ENCODE measurements around the gene TBX2.
"Not testable (repeated sequence)": the region's sequence is repeated elsewhere in the genome, so short reads cannot be mapped to it uniquely, and the experiment has no call there.

The TBX2 gene

DNA sequence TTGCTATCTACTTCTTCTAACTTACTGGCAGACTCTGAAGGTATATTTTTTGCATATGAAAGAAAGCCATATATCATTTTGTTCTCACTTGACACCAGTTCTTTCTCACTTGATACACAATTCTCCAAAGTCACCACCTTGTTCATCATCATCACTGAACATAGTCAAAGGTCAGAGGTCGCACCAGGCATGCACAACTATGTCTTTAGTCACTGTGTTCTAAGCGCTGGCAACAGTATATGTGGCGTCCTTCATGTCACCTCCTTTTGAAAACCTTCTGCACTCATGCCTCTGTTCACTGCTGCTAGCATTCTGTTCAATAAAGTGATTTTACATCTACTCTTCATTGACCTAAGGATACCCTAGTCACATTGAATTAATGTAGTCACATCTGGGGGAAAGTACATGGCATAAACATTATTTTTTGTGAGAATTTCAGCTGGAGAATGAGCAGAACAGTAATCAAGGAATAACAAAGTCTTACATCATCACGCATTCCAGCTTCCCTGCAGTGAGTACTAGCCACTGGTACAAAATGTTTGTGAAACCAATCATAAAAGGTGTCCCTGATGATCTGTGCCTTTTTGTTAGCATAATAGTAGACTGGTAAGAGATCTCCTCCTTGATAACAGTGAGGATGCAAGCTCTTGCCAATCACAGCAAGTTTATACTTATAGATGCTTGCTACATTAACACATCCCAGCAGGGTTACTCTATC, 32.1 kb downstream of the TBX2 start:
- DNase-seq (ENCODE audit: low read depth in 2 of 2), result no peak

- DNase-seq (ENCODE audit: low read depth in 2 of 2), result no peak
Measured at GRCh38 chr17:61436273-61436672, 36.6 kb downstream of the TBX2 start.

GRCh38 chr17:61436995-61437704, 37.5 kb downstream of the TBX2 start:
- DNase-seq (ENCODE audit: low read depth in 2 of 2), result no peak

DNA sequence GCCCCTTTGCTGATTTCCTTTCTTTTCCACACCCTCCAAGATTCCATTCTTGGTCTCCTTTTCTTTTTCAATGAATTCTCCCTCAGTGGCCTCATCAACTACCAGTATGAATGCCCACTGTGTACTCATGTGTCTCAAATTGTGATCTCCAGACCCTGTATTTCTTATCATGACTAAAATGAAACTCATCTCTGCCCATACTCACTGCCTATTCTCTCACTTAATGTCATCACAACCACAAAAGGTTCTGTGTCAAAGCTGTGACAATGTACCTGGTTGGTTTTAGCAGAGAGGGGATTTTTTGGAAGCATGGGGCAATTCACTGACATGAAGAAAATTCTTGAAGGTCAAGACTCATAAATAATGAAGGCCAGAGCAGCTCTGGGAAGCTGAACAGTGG, 41.1 kb downstream of the TBX2 start:
- no peak for DNase-seq (ENCODE audit: low read depth in 2 of 2)

DNA sequence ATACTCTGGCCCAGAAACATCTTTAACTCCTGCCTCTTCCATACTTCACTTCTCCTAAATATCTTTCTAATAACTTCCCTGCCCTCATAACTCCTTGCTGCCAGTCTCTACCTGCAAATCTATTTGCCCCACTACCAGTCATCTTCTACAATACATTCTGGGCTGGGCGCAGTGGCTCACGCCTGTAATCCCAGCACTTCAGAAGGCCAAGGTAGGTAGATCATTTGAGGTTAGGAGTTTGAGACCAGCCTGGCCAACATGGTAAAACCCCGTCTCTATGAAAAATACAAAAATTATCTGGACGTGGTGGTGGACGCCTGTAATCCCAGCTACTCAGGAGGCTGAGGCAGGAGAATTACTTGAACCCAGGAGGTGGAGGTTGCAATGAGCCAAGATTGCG, 41.9 kb downstream of the TBX2 start:
- not testable (repeated sequence) for DNase-seq (ENCODE audit: low read depth in 2 of 2)

DNA sequence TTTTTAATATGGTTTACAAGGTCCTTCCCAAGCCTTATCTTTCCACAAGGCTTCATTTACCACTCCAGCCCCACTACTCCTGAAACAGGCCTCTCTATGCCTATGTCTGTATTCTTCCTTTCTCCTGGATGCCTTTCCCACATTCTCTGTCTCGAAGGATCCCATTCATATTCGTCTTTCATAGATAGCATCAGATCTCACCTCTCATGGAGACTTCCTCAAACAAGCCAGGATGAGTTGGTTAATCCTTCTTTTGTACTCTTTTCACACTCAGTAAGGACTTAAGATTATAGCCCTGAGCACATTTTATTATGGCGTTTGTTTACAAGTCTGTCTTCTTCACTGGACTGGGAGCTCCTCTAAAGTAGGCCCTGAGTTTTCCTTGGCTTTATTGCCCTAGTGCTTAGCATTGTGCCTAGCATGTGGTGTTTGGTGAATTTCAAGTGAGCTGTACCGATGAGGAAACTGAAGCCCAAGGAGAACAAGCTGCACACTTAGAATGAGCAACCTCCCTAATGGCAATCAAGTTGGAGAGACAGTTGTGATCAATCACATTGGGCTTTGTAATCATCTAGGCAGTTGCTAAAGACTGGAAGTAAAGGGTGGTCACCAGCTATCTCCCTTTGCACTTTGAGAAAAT, 42.6 kb downstream of the TBX2 start:
- DNase-seq (ENCODE audit: low read depth in 2 of 2), result no peak

DNA sequence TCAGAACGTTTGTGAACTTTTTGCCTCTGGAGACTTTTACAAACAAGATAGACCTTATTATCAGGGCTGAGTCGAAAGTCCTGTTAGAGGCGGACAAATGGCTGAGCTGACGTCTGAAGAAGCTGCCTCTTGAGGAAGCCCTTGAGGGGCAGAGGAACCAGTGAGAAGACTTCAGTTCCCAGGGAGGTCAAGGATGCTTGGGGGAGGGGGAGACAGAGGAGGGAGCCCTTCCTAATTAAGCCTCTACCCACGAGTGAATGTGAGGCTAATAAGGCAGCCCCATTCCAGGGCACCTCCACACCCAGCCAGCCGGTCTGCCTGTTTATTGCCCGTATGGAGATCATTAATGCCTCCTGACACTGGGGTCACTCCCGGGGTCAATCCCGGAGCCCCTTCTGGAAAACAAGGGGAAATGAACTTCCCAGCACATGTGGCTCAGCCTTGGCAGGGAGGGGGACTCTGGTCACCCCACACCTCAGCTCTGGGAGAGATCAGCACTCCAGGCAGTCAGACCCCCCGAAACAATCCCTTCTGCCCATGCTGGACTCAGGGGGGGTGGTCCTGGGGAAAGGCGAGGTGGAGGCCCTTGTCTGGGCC, 43.3 kb downstream of the TBX2 start:
- no peak for DNase-seq (ENCODE audit: low read depth in 2 of 2)

DNA sequence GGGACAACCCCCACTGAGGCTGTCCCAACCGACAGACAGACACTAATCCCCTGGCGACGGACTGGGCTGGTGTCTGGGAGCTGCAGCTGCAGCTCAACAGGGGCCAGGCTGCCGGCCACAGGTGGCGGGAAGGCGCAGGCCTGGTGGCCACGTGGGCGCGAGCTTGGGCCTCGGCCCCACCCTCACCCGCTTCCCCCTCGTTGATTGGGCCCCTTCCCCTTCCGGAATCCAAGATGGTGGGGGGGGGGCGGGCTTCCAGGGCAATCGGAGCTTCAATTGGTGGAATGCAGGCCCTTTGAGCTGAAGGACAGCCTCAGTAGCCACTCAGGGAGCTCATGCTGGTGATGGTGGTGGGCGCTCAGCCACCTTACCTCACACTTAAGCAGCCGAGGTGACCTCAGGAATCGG, 43.8 kb downstream of the TBX2 start:
- DNase-seq (ENCODE audit: low read depth in 2 of 2), result no peak

GRCh38 chr17:61444075-61444474, 44.4 kb downstream of the TBX2 start:
- DNase-seq (ENCODE audit: low read depth in 2 of 2), result no peak

DNA sequence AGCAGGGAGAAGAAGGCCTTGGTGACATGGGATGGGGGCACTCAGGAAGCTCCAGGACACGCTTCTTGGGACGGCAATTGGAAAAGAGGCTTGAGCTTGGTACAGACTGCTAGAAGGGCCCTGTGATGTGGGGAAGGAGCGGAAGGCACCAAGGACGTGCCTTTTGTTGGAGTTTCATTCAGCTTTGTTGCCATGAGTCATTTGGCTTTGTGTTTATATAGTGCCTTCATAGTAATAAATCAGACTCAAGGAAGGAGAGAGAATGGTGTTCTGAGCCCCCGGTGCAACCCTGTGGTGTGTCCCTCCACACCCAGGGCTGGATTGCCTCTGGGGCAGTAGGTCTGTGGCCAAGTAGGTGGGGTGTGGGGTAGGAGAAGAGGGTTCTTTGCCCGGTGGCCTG, 45.2 kb downstream of the TBX2 start:
- DNase-seq (ENCODE audit: low read depth in 2 of 2), result no peak

DNA sequence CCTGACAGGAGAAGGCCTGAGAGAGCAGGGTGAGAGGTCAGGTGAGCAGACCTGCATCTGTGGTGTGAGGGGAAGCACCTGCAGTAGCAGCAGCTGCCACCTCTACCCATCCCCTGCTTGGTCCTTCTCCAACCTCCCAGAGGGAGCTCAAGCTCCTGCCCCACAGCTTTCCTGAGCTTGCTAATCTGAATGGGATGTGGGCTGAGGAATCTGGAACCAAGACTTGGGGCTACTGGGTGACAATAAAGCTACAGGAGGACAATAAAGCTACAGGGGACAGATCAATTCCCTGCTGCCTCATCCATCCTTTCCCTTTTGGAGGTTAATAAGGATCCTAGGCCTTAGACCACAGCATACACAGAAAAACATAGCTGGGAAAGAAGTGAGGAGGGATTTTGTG, 47.7 kb downstream of the TBX2 start:
- no peak for DNase-seq (ENCODE audit: low read depth in 2 of 2)

DNA sequence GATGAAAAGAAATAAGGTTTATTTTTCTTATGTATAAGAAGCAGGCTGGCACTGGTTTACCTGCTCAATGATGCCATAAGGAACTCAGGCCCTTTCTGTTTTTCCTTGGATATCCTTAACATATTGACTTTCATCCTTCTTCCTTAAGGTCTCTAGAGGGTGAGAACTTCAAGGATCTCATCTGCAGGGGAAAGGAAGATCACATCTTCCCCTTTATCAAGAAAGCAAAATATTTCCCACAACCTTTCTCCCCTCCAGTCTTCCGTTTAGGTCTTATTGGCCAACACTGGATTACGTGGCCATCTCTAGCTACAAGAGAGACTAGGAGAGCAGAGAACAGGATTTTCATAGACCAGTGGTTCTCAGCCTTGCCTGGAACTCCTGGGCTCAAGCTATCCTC, 48.4 kb downstream of the TBX2 start:
- DNase-seq (ENCODE audit: low read depth in 2 of 2), result no peak

DNA sequence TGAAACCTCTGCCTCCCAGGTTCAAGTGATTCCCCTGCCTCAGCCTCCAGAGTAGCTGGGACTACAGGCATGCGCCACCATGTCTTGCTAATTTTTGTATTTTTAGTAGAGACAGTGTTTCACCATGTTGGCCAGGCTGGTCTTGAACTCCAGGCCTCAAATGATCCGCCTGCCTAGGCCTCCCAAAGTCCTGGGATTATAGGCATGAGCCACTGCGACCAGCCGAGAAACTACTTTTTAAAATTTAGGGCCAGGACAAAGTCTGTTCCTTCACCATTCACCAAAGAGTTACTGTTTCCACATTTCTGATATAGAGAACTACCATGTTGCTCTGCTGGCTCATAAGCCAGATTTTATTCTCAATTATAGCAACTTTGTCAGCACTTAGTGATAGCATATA, 49.5 kb downstream of the TBX2 start:
- DNase-seq (ENCODE audit: low read depth in 2 of 2), result not testable (repeated sequence)

DNA sequence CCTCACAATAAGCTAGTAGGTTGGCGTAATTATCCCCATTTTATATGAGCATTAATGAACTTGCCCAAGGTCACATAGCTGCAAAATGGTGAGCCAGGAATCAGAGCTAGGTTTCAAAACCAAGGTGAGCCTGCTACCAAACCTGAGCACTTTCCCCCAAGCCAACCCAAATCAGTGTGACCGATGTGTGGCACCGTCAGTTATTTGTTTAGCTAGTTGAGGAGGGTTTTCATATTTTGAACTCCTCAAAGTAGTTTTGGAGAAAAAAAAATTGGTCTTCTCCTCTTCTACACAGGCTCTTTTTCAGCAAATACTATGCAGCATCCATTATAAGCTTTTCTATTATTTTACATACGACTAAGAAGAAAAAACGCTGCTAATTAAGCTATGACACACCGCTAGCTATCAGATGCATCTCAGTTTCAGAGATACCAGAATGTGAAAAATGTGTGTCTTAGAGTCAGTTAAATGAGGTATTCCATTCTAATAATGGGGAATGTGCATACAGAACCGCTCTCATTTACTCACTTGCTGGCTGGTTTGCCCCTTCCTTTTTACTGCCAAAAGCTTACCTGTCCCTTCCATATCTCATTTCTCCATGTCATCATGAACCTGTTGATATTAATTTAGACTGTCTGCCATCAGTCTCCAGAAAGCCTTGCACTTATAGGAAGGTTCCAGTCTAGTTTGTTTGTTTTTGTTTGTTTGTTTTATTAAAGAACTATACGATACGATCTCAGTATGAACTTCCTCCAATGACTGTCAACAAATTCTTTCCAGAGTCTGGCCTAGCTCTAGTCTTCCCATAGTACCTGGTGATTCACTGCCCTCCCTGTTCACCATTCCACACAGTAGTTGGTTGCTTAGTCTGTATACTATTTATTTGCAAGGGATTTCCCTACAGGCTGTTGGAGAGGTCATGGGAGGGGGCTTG, 50.3 kb downstream of the TBX2 start:
- DNase-seq (ENCODE audit: low read depth in 2 of 2), result no peak

- no peak for DNase-seq (ENCODE audit: low read depth in 2 of 2)
Measured at GRCh38 chr17:61450641-61451537, 51.2 kb downstream of the TBX2 start.

DNA sequence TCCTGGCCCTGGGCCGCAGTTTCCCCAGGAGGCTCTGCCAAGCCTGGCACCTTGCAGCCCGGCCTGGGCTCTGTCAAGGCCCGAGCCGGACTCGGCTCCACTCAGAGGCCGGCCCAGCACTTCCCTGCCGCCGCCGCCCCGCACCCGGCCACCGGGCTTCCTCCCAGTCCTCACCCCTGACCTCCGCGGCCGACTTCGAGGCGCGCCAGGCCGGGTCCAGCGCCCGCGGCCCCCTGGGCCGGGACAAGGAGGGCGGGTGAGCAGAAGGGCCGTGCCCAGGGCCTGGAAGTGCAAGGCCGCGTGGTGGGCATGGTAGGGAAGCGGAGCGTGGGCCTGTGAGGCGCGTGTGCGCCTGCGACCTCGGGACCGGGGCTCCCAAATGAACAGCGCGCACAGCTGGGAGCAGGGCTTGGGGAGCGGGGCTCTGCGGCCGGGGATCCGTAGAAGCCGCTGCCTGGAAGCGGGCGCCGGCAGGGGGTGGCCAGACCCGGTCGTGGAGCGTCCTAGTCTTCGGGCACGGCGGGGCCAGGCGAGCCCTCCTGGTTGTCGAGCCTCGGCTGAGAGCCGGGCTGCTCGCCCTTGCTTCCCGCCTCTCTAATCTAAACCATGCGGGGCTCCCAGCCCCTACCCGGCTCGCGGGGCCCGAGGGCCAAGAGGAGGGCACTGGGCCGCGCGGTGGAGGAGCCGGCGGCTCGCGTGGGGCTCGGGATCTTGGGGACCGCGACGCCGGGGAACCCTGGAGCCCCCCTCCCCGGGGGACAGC, 52.1 kb downstream of the TBX2 start:
- DNase-seq (ENCODE audit: low read depth in 2 of 2), result no peak

DNA sequence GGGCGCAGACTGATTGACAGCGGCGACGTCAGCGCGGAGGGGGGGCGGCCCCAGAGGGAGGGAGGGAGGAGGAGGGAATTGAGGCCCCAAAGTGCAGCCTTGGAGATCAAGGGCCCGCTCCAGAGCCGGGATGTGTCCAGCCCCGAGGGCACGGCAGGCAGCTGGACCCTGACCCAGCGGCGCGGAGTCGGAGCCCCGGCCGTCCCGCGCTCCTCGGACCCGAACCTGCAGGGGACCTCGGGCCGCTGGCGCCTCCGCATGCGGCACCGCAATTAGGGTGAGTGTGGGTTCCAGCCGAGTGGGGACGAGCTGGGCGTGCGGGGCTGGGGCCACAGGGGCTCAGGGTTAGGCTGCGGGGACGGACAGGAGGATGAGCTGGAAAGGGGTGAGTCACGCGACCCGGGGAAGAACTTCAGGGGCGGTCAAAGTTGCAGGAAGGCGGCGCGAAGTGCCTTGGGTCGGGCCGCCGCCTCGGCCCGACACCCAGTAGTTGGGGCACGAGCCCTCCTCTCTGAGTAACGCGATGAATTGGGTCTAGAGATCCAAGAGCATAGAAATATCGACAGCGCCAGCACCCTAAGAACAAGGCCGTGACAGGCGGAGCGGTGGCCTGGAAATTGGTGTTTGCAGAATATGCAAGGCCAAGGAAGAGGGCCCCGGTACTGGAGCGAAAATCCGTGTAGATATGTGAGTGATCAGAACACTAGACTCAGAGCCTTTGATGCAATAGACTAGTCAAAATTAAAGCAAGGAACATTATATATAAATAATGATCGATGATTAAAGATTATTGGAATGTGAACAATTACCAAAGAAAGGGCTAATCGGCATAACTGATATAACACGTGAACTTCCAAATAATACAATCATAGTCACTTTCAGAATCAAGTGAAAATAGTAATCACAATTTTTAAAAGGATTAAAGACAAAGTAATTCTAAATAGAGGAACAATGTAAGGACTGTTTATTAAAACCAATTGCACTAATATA, 53.0 kb downstream of the TBX2 start, which contains the start of gene TBX4:
TSS of gene TBX4 (plus strand) at position 122 of the 990 bp plus-strand sequence. CDS start 4,069 bp downstream, outside the sequence.
- no peak for DNase-seq (ENCODE audit: low read depth in 2 of 2)

Data from activated CD4-positive, alpha-beta T cell treated with anti-CD3 and anti-CD28 coated beads for 24 hours (primary cell).